ENCODE data around the gene COA1.

GRCh38 chr7:43767311-43767710 is 38.0 kb upstream of the COA1 start:
- TF ChIP-seq POLR2A (IDR thresholded peaks at IDR 0.05) (no peak), CTCF (IDR thresholded peaks at IDR 0.05) (no peak)
